Mesodermal cell (in vitro differentiated cells): ENCODE data around the gene IFT27.
"Not testable (repeated sequence)": the region's sequence is repeated elsewhere in the genome, so short reads cannot be mapped to it uniquely, and the experiment has no call there.

ENCODE experiments used
- H3K27ac ChIP-seq: 2 replicates; pipeline ENCODE4 v1.7.0; 2013; ENCODE audit warnings: mild to moderate bottlenecking, low read depth, low read length, moderate library complexity; ENCODE audit not compliant: severe bottlenecking
- H3K36me3 ChIP-seq: 2 replicates; pipeline ENCODE4 v1.7.1; 2013; ENCODE audit warnings: mild to moderate bottlenecking, low read length, moderate library complexity; ENCODE audit not compliant: control insufficient read depth, insufficient read depth
- H3K4me1 ChIP-seq: one replicate; pipeline ENCODE4 v1.7.1; 2013; ENCODE audit warnings: mild to moderate bottlenecking, low read length; ENCODE audit not compliant: insufficient read depth, control insufficient read depth, poor library complexity, severe bottlenecking
- H3K4me3 ChIP-seq: 2 replicates; pipeline ENCODE4 v1.7.0; 2013; ENCODE audit warnings: low read length, control low read depth, mild to moderate bottlenecking; ENCODE audit not compliant: insufficient read depth, poor library complexity, severe bottlenecking; ENCODE audit errors: extremely low read depth
- H3K9me3 ChIP-seq: 2 replicates; pipeline ENCODE4 v1.7.1; 2013; ENCODE audit warnings: mild to moderate bottlenecking, low read length, moderate library complexity; ENCODE audit not compliant: control insufficient read depth
- WGBS, 2 experiments: methylation state at CpG; one replicate each; pipeline ENCODE4 v1.1.5; 2013; ENCODE audit warnings: missing lambda C conversion rate in 2 of 2; ENCODE audit not compliant: insufficient coverage in 2 of 2; 5-methylcytosine and 5-hydroxymethylcytosine counted together

The IFT27 gene

DNA sequence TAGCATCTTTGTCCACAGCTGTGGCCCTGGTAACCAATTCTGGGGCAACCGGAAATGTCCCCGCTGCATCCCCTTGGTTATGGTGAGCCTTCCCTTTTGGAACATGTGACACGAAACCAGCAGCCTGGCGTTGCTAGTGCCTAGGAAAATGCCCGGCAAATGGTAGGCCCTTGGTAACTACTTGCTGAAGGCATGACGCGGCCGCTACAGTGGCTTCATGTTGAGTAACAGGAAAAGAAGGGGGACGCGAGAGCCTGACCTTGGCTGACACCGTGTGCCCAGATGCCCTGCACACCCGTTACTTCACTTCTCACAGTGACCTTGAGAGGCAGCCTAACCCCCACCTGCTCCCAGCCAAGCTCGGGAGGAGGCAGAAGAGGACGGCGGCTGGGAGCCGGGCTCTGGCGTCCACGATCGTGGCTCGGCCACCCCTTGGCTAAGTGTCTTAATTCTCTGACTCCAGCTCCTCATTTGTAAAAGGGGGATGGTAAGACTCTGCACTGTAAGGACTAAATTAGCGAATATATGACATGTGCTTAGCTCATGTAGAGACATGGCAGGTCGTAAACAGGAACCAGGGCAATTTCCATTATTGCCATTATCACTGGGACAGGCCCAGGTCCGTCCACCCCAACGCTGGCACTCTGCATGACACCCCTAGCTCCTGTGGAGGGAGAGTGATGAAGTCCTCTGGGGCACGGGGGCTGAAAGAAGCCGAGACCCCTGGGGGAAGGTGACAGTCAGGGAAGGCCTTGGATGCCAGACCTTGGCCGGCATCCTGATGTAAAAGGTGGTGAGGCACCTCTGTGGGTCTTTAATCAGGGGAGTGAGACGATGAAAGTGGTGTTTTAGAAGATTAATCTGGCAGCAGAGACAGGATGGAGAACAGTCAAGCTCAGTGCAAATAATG is 18.9 kb downstream of the IFT27 start:
- Histone ChIP-seq H3K27ac (no peak overlapping the region), H3K36me3 (no peaks in the 10 kb centered on the region), H3K4me3 (no peak overlapping the region), H3K9me3 (no peaks in the 10 kb centered on the region), H3K4me1 (no peaks in the 10 kb centered on the region)
- WGBS, 2 experiments = 85% methylated on average over 15 of the region's 28 CpGs

DNA sequence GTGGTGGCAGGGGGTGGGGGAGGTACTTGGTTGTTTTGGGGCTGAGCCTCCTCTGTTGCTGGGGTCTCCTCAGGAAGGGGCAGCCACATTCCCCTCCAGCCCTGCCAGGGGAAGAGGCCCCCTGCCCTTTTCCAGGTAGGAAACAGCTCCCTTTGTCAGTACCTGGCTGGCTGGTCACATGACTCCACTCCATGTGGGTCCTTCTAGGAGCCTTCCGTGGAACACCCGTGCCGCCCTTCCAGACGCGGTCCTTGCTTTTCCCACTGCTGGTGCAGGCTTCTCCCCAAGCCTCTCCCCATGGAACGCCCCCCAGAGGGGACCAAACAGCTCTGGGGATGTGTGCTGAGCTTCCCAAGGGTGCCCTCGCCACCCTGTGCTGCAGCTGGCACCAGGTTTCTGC is 19.9 kb downstream of the IFT27 start:
- Histone ChIP-seq H3K27ac (no peak overlapping the region), H3K36me3 (no peaks in the 10 kb centered on the region), H3K4me1 (no peaks in the 10 kb centered on the region), H3K4me3 (no peak overlapping the region), H3K9me3 (no peaks in the 10 kb centered on the region)
- 72 to 73% methylated on average over 5 to 7 of the region's 7 CpGs for WGBS, 2 experiments

DNA sequence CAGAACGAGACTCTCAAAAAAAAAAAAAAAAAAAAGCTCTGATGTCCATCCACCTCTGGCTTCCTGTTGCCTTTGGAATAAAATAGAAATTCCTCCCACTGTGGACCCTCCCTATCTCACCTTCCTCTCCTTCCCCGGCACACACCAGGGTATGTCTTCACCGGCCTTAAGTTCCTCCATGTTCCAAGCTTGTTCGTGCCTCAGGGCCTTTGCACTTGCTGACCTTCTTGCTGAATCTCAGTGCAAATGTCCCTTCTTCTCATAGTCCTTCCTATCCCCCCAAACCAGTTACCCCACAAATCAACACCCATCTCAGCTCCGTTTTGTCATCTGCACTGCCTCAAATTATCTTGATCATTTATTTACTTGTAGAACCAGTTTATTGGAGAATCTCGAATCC is 20.6 kb downstream of the IFT27 start:
- no peak overlapping the region for H3K4me3 ChIP-seq
- WGBS, 2 experiments = 84 to 96% methylated on average over 4 to 5 of the region's 6 CpGs
- no peaks in the 10 kb centered on the region for H3K9me3 ChIP-seq
- H3K27ac ChIP-seq = no peak overlapping the region
- H3K36me3 ChIP-seq = no peaks in the 10 kb centered on the region
- no peaks in the 10 kb centered on the region for H3K4me1 ChIP-seq

DNA sequence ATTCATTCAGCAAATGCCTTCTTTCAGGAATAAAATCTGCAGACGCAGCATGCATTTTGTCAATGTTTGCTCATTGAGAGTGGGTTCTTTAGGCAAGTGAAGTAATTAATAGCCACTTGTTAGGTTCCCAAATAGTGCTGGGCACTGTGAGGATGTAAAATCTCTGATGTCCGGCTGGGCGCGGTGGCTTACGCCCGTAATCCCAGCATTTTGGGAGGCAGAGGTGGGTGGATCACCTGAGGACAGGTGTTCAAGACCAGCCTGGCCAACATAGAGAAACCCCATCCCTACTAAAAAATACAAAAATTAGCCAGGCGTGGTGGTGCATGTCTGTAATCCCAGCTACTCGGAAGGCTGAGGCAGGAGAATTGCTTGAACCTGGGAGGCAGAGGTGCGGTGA is 21.0 kb downstream of the IFT27 start:
- 98% methylated on average over 9 of the region's 9 CpGs for WGBS, 2 experiments
- not testable (repeated sequence) for H3K9me3 ChIP-seq, H3K4me1 ChIP-seq, H3K36me3 ChIP-seq, H3K4me3 ChIP-seq, H3K27ac ChIP-seq

DNA sequence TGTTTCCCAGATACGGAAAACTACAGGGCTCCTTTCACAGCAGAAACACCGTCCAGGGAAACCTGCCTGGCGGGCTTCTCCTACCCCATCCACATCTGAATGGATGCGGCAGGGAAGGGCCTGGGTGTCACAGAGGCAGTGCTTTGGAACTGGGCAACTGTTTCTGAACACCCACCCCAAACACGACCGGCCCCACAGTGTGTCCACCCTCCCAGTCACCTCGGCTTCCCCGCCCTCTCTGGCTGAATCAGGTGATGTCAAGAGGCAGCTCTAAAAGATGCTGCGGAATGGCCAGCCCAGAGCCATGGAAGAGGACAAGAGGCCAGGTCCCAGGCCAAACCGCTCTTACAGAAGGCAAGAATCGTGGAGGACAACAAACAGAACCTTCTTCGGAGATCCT is 22.0 kb downstream of the IFT27 start:
- no peaks in the 10 kb centered on the region for H3K9me3 ChIP-seq
- WGBS, 2 experiments = 84 to 91% methylated on average over 5 to 8 of the region's 12 CpGs
- H3K27ac ChIP-seq = no peak overlapping the region
- no peak overlapping the region for H3K4me3 ChIP-seq
- H3K36me3 ChIP-seq = no peaks in the 10 kb centered on the region
- no peaks in the 10 kb centered on the region for H3K4me1 ChIP-seq

DNA sequence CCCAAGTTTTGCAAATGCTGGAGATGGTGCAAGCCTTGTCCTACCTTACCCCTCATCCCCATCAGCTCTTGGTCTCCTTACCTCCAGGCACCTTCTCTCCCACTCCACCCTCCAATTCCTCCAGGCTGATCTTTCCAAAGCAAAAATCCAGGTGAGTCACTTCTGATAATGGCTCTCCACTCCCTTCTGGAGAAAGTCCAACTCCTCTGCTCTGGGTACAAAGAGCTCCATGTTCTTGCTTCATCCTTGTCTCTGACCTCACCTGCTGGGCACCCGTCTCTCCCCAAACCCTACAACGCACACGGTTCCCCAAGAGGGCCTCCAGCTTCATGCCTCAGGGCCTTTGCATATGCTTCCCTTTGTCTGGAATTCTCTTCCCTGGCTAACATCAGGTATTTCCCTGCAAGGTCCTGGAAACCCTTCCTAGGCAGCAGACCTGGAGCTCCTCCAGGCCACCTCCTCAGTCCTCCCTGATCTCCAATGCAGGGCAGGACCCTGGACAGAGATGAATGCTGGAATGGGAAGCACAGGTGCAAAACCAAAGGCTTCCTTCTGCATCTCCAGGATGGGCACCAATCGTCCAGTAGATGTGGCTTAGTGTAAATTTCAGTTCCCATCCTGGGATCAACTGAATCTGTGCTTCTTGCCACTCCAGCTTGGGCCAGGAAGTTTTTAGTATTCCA is 22.7 kb downstream of the IFT27 start:
- no peak overlapping the region for H3K4me3 ChIP-seq
- no peaks in the 10 kb centered on the region for H3K4me1 ChIP-seq
- no peaks in the 10 kb centered on the region for H3K36me3 ChIP-seq
- H3K9me3 ChIP-seq = no peaks in the 10 kb centered on the region
- 56 to 67% methylated on average over 3 to 4 of the region's 4 CpGs for WGBS, 2 experiments
- H3K27ac ChIP-seq = no peak overlapping the region

DNA sequence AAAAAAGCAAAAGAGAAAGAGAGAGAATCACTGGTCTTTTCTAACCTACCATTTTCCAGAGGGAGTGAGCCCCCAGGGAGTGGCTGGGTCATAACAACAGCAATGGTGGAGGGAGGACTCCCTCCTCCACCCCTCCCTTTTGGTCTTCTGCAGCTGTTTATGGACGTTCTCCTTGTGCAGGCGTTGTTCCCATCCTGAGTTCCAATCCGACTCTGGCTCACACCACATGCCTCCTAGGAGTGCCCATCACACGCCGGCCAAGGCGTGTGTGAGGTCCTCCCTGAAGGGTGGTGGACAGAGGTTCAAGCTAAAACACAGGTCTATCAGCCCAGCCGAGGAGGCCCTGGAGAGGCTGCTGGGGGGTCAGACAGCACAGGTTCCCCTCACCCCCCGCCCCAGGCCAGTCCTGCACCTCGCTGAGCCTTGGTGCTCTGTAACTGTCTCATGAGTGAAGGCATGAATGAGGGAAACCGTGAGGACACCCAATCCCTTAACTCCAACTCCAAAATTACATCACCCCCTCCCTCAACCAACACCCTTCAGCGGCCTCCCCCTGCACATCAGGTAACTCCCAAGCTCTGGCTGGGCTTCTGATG is 29.4 kb downstream of the IFT27 start:
- H3K9me3 ChIP-seq = no peaks in the 10 kb centered on the region
- 90 to 93% methylated on average over 5 to 8 of the region's 11 CpGs for WGBS, 2 experiments
- no peak overlapping the region for H3K27ac ChIP-seq
- no peaks in the 10 kb centered on the region for H3K4me1 ChIP-seq
- H3K4me3 ChIP-seq = no peak overlapping the region
- no peaks in the 10 kb centered on the region for H3K36me3 ChIP-seq

DNA sequence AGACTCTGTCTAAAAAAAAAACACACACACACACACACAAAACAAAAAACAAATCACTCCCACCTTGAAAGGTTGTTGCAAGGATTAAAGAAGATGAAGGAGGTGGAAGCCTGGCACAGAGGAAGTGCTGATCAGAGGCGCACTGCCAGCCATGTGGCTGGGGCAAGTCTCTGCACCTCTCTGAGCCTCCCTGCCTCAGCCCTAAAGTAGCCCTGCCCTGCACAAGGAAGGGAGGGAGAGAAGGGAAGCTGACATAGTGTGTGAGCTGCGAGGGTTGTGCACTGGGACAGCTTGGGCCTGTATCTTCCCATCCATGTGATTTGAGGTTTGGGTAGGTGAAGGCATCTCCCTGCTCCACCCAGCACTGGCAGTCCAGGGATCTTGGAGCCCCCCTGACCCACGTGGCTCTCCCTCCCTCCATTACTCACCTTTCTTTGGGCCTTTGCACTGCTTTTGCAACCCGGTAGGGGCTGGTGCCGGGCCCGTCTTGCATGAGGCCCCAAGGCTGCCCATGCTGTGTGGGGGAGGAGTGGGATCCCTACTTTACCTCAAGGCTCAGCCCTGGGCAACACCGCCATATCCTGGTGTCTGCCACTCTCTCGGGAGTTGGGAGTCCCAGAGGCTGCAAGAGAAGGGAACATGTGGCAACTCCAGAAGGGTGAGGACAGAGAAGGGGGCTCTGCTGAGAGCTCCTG is 30.5 kb downstream of the IFT27 start:
- WGBS, 2 experiments = 75 to 93% methylated on average over 4 of the region's 8 CpGs
- Histone ChIP-seq H3K9me3 (no peaks in the 10 kb centered on the region), H3K4me3 (no peak overlapping the region), H3K36me3 (no peaks in the 10 kb centered on the region), H3K27ac (no peak overlapping the region), H3K4me1 (no peaks in the 10 kb centered on the region)

DNA sequence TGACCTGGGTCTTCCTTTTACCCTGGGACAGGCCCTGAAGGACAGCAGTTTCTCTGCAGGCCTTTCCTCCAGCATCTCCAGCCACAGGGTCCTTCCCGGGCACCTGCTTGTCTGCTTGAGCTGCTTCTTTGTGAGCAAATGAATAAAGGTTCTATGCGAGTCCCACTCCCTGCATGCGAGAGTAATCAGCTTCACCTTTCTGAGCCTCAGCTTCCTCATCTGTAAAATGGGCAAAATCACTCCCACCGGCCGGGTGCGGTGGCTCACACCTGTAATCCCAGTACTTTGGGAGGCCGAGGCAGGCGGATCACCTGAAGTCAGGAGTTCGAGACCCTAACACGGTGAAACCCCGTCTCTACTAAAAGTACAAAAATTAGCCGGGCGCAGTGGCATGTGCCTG is 31.1 kb downstream of the IFT27 start:
- Histone ChIP-seq H3K4me1 (no peaks in the 10 kb centered on the region), H3K4me3 (no peak overlapping the region), H3K27ac (no peak overlapping the region), H3K36me3 (no peaks in the 10 kb centered on the region), H3K9me3 (no peaks in the 10 kb centered on the region)
- WGBS, 2 experiments = 81 to 87% methylated on average over 5 to 13 of the region's 13 CpGs

DNA sequence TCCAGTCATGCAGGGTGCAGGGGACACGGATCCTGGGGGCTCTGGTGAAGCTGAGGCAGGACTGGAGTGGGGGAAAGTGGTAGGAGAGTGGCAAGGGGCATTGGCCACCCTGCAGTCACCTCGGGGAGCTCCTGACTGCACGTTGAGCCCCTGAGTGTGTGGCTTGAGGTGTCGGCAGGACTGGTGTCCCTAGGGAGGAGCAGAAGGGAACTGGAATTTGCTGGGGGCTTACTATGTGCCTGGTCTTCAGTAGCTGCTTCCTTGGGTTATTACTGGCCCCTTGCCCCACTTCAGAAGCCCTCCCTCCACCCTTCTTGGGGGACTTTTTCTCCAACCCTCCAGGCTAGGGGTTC is 31.5 kb downstream of the IFT27 start:
- Histone ChIP-seq H3K36me3 (no peaks in the 10 kb centered on the region), H3K9me3 (no peaks in the 10 kb centered on the region), H3K4me3 (no peak overlapping the region), H3K27ac (no peak overlapping the region), H3K4me1 (no peaks in the 10 kb centered on the region)
- 57 to 87% methylated on average over 1 to 4 of the region's 4 CpGs for WGBS, 2 experiments
